ENCODE measurements around the gene EID1.
"Not testable (repeated sequence)": the region's sequence is repeated elsewhere in the genome, so short reads cannot be mapped to it uniquely, and the experiment has no call there.

The EID1 gene

DNA sequence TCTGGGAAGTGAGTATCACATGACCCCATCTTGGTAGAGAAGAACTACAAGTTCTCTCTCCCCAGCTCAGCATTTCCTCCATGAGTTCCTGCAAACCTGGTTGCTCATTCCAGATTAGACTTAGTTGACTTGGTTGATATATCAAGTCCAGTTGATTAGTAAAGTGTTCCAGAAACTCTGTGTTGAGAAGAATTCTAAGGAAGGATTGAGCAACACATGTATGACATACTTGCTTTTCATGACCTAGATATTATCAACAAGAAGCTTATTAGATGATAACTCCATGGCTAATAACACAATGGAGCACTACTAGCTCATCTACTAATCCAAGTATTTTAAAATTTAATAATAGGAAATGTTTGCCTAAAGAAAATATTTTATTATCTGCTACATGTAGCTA, 6.4 kb upstream of the EID1 start:
- no peak for DNase-seq

DNA sequence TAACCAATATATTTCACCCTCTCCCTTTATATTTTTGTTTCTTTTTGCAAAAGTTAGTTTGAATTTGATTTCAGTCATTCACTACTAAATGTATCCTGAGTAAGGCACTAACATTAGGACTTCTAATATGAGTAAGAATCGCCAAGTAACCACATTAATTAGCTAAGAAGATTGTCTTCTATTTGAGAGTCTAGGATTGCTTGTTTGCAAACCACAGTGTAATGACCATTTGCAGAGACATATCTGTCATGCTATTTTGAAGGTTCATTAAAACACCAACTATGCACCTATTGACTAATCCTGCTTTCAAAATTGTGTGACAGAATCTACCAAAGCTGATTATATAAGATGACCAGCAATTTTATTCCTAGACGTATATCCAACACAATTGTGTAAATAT, 5.3 kb upstream of the EID1 start:
- DNase-seq = no peak

DNA sequence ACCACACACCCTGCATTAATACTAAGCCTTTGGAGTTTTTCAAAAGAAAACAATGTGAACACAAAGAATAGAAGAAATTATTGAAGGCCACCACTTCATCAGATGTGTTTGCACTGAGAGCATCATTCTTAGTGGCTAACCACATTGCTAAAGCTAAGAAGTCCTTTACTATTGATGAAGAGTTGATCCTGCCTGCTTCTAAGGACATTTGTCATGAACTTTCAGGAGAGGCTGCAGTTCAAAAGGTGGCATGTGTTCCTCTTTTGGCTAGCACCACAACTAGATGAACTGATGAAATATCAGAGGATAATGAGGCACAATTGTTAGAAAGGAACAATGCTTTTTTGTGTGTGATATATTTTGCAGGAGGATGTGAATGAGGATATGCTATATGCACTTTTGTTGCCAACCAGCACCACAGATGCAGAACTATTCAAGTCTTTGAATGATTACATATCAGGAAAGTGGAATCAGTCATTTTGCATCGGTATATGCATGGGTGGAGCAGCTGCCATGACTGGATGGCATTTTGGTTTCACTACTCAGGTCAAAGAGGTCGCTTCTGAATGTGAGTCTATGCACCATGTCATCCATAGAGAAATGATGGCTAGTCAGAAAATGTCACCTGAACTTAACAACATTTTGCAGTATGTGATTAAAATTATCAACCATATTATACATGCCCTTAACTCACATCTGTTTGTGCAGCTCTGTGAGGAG, 2.5 kb upstream of the EID1 start:
- DNase-seq = no peak

DNA sequence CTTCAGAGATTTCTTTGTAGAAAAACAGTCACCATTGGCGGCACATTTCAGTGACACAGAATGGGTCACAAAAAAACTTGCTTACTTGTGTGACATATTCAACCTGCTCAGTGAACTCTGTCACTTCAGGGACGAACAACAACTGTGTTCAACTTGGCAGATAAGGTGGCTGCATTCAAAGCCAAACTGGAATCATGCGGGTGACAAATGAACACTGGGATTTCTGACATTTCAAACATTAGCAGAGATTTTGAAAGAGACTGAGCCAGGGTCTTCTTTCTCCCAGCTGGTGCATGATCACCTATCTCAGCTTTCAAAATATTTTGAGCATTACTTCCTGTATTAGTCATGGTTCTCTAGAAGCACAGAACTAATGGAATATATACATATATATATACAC, 1.9 kb upstream of the EID1 start:
- no peak for DNase-seq

DNA sequence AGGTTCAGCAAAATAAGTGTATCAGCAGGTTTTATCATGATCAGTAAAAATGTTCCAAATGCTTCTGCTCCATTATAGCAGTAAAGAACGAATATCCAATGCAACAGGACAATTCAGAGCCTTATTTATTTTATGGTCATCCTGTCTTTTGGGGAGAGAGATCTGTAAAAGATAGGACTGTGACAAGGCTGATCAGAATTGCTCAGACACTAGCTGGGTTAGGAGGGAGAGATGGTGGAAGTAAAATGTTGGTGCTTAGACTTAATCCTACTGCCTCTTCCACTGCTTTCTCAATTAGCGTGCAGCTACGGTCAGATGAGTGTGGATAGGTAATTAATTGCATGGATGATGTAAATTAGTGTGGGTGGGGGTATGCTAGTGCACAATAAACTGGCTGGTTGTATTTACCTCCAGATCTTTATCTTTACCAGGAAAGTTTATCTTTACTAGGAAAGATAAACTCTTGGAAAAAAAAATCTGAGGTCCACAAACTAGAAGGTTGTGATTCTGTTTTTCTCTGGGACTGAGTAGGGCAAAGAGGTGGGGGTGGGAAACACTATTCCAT, 2.2 kb downstream of the EID1 start:
- no peak for DNase-seq

DNA sequence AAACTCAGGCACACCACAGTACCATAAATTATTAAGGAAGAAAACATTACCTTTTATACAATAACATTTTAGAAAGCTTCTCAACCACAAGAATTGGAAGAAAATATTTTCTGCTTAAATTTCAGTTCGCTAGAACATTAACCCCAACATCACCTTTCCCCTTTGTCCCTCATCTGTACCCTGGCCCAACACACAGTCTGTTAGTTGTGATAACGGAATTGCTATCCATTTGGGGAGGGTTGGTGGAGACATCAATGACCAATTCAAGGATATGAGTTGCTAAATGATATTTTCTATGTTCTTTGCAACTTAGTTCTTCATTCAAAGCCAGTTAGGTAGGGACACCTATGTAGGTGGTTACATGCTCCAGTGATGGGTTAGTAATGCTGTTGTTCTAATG, 5.8 kb downstream of the EID1 start:
- no peak for DNase-seq

DNA sequence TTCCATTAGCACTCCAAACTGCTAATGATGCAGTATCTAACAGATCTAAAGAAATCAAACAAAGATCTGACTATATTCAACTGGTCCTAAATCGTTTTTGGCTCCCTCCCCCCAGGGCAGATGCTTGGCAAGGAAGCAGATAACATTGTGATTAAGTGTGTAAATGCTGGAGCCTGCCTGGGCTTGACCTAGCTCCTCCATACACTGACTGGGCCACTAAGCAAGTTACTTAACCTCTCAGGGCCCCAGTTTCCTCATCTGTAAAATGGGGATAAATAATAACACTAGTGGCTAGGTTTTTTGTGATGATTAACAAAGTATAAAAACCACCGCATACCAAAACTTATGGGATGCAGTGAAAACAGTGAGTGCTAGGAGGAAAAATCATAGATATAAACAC, 9.2 kb downstream of the EID1 start:
- DNase-seq = no peak

DNA sequence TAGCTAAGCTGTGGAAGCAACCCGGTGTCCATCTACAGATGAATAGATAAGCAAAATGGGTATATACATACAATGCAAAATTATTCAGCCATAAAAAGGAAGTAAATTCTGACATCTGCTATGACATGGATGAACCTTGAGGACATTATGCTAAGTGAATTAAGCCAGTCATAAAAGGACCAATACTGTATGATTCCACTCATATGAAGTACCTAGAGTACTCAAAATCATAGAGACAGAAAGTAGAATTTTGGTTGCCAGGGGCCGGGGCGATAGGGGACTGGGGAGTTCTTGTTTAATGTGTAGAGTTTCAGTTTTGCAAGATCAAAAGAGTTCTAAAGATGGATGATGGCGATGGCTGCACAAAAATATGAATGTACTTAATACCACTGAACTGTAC, 10.3 kb downstream of the EID1 start:
- DNase-seq = no peak

DNA sequence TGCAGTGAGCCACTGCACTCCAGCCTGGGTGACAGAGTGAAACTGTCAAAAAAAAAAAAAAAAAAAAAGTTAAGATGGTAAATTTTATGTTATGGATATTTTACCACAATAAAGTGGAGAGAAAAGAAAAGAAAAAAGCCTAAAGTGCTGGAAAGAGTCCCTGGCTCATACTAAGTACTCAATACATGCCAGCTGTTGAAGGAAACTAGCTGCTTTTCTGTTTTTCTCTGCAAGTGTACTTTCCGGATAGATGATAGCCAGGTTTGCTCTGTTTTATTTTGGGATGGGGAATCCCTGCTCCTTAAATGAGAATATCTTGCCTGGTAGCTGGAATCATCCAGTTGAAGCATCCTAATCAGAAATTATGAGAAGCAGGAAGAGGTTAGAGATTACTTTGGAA, 10.9 kb downstream of the EID1 start:
- no peak for DNase-seq

DNA sequence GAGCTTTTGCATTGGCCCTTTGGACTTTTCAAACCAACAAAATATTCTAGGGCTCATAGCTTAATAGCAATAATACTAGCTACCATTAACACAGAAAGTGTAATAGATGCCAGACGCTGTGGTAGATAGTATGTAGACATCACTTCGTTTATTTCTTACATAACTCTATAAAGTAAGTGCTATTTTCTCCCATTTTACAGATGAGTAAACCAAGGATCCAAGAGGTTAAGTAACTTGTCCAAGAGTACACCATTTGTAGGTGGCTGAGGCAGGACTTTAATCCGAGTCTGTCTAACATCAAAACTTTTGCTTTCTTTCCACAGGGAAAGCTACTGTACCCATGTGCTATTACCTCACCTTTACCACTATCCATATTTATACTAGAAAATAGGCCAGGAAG, 12.0 kb downstream of the EID1 start:
- DNase-seq = no peak

DNA sequence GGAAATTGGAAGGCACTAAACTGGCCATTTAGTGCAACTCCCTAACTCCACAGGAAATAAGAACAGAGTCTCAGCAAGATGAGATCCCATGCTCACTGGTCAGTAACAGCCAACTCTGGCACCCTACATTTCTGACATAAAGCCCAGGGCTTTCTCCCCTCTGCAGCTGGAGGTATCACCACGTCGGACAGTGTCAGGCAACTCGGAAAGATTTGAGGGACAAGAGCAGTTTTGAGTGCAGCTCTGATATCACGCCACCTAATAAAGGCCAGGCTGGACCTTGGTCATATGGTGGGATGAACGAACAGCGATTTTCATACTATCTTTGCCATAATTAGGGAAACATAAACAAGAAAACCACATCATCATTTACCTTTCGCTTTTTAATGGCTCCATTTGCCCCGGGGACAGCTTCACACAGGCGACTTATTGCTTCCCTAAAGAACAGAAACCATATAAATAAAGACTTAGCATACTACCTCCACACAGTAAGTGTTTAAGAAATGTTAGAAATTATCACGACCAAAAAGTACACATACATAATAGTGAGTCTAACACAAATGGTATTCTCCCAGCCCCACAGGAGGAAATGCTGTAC, 12.5 kb downstream of the EID1 start:
- DNase-seq = no peak

DNA sequence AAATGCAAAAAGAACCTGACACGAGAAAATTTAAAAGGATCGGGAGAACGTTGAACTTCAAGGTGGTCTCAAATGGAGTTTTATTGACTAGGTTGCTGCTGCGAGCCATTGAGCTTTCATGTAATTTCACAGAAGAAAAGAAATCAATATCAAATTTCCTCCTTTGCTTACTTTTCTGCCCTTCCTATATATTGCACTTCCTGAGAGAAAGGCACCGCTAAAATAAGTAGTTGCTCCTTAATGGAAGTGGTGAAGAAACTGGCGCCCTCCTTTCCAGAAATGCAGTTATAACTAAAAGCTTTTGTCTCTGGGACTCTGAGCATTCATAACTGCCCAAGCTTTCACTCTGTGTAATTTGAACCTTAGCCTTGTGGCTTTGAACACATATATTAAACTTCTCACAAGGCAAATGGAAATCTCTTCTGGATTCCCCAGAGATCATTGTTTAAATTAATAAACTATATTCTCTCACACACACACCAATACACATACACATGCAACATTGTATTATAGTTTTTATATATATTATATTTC, 13.4 kb downstream of the EID1 start:
- no peak for DNase-seq

DNA sequence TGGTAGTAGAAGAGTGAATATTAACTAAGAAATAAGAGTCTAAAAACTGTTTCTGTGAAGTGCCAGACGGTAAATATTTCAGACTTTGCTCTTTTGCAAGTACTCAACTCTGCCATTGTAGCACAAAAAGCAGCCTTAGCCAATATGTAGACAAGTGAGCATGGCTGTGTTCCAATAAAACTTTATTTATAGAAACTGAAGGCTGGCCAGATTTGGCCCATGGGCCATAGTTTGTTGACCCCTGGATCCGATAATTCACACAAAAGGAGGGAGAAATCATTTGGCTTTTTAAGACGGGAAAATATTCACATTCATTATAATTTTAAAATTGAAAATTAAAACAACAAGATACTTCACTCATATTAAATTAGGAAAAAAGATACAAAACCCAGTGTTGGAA, 15.4 kb downstream of the EID1 start:
- no peak for DNase-seq

DNA sequence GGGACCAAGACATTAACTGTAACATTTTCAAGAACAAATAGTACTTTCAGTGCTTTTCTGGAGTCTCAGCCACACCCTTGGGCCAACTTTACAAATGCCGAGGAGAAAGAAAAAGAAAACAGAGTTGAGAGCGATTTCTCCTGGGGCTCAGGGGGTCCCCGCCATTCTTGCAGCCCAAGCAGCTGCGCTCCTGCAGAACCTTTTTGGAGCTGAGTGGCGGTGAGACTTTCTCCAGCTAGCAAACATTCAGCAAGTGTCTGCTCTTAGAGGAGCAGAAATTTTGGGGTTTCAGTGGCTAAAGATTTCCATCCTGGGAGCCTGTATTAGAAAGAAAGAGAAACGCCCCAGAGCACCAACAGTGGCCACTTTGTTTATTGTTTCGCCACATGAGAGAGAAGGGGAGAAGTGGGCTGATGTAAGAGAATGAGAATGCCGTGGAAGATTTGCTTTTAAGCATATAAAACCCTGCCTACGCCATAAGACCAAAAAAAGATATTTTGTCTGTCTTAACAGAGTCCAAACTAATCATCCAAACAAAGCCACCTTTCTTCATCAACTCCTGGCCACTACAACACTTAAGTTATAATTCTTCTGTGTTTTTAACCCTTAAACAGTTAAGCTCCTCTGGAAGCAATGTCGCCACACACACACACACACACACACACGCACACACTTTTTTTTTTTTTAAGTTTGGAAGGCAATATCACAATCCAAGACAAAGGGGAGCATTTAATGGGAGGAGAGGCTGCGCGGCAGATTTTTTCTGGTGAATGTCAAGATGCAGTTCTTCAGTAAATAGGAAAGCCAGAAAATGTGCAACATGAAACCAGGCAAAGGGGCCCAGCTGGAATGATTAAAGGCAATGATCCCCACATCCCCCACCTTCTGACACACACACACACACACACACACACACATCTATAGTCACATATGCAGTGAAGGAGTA, 19.2 kb downstream of the EID1 start:
- no peak for DNase-seq

DNA sequence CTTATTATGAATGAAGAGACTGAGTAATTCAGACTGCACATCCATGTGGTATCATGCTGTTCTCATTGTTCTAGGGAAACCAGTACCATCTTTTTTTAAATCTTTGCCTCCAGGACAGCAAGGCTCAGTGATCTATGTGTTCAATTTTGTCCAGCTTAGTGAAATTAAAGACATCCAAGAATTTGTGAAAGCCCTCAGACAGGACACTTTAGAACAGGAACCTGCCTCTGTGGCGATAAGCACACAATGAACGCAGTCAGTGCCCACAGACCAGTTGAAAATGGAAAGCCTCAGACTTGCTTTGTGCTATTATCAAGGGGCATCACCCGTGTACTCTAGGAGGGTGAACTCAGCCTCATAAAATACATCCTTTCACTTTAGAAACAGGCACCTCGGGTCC, 20.1 kb downstream of the EID1 start:
- DNase-seq = no peak

DNA sequence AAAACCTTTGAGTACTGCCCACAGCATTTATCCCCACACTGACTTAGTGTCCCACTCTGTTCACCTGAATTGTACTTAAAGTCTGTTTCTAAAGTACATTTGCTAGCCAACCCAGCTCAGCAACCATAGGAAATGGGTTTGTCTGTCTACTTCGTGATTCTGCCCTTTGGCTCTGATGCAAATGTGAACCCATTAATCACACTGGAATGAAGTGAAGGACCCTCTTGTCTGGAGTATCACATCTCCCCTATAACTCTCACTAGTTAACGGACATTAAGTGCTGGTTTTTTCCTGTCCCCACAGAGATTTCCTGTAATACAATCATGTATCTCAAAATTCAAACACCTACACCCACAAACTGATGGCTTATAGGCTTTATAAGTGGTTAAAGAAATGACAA, 20.5 kb downstream of the EID1 start:
- DNase-seq = no peak

DNA sequence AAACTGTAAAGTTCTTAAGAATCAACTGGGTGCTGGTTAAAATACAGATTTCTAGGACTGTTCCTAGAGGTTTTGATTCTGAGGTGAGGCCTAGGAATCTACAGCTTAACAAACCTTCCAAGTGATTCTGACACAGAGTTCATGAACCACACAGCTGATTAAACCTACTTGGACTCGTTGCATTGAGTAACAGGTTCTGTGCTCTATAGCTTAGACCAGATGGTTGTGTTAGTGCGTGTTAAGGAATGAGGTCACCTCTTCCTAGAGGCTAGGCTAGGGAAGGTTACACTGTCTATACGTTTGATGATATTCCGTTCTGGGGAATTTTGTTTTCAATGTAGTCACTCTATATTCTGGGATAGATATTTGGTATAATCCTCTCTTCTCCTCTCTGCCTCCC, 21.9 kb downstream of the EID1 start:
- DNase-seq = no peak

DNA sequence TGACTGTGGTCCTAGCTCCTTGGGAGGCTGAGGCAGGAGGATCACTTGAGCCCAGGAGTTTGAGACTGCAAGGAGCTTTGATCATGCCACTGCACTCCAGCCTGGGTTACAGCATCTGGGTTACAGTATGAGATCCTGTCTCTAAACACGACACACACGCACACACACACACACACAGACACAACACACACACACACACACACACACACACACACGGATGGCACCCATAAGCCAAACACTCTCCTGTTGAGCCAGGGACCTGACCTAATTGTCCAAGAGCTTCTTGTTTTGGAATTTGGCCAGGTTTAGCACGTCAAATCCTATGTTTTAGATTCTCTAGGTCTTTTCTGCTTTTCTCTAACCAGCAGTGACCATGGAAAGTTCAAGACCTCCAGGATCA, 26.8 kb downstream of the EID1 start:
- DNase-seq = no peak

DNA sequence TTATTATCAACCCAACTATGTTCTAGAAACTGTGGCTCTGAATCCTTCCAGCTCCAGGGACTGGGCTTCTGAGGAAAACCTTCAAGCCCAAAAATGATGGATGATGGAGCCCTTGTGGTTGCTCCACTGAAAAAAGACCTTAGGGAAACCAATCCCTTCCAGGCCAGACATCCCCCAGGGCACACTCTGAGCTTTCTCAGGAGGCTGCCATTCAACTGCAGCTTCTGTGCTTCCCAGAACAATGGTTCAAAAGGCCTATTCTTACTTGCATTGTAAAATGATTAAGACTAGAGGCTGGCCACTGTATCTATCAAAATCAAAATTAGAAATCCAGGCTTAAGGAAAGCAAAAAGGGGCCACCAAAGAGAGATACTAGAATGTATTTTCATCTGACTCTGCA, 27.3 kb downstream of the EID1 start:
- no peak for DNase-seq

DNA sequence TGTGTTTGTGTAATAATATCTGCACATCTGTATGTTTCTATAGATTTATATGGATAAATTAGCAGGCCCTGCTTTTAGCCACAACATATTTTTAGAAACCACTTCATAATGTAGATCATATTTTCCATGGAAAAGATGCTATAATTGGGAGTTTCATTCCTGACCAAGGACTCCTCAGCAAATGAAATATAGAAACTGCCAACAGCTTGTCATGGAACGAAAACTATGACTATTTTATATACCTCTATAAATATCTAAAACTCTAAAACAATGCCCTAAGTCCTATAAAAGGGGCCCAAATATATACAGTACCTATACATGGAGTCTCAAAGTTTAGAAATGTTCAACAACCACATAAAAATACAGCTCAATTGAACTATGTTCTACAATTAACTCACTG, 27.9 kb downstream of the EID1 start:
- no peak for DNase-seq

DNA sequence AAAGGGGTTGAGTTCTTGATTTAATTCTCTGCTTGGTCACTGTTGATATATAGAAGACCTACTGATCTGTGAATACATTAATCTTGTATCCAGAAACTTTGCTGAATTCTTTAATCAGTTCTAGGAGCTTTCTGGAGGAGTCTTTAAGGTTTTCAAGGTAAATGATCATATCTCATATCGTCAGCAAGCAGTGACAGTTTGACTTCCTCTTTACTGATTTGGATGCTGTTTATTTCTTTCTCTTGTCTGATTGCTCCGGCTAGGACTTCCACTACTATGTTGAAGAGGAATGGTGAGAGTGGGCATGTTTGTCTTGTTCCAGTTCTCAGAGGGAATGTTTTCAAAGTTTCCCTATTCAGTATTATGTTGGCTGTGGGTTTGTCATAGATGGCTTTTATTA, 31.4 kb downstream of the EID1 start:
- DNase-seq = not testable (repeated sequence)

DNA sequence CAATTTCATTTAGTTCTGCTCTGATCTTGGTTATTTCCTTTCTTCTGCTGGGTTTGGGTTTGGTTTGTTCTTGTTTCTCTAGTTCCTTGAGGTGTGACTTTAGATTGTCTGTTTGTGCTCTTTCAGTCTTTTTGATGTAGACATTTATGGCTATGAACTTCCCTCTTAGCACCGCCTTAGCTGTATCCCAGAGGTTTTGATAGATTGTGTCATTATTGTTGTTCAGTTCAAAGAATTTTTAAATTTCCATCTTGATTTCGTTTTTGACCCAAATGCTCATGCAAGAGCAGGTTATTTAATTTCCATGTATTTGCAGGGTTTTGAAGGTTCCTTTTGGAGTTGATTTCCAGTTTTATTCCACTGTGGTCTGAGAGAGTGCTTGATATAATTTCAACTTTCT, 32.6 kb downstream of the EID1 start:
- not testable (repeated sequence) for DNase-seq

DNA sequence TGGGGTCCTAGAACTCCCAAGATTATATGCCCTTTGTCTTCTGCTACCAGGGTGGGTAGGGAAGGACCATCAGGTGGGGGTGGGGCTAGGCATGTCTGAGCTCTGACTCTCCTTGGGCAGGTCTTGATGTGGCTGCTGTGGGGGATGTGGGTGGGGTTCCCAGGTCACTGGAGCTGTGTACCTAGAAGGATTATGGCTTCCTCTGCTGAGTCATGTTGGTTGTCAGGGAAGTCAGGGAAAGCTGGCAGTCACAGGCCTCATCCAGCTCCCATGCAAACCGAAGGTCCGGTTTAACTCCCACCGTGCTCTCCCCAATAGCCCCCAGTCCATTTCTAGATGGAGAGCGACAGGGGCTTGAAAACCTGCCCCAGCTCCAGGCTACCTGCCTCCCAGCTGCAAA, 35.2 kb downstream of the EID1 start:
- no peak for DNase-seq

DNA sequence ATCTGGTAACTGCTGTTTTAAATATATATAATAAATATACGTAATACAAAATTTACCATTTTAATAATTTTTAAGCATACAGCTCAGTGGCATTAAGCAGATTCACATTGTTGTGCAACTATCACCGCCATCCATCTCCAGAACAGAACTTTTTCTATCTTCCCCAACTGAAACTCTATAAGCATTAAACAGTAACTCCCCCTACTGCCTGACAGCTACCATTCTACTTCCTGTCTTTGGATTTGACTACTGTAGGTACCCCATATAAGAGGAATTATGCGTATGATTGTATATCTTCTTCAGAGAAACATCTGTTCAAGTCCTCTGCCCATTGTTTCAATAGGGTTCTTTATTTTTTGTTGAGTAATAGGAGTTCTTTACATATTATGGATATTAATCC, 36.8 kb downstream of the EID1 start:
- no peak for DNase-seq
